ENCODE data around the gene IGSF21. TPM values are rescaled to one million over a fixed set of nuclear protein-coding genes. Genes with fewer than 3 reads are reported as not detected.

IGSF21 gene
- total and polyA plus RNA-seq, 2 of the 4 experiments (the other 2 are of a cell fraction): not detected

GRCh38 chr1:18253093-18253492 lies 145.5 kb downstream of the IGSF21 start:
- H3K4me3 ChIP-seq (ENCODE audit: insufficient read depth, low read depth, low read length): no peak overlapping the region
- in situ Hi-C loops (cut with MboI; ENCODE audit: low sequenced_read_pairs) (no loop called here), dilution Hi-C loops (cut with HindIII; ENCODE audit: low sequenced_read_pairs, unreplicated experiment) (no loop called here), intact Hi-C loops (cut with micrococcal nuclease) (no loop called here)
- H3K36me3 ChIP-seq (ENCODE audit: control insufficient read depth, insufficient read depth, low read length): no peaks in the 10 kb centered on the region
- H3K56ac ChIP-seq (ENCODE audit: extremely low read depth, insufficient read depth, low read length): no peak overlapping the region
- H2BK15ac ChIP-seq (ENCODE audit: low read depth, low read length): no peak overlapping the region
- ChIA-PET POLR2A (ENCODE audit: unreplicated experiment) (no interaction called here), CTCF (no interaction called here)
- BruUV-seq (replicated peaks): no TSS peak
- no peak overlapping the region for H4K8ac ChIP-seq (ENCODE audit: low read depth in 2 of 2, low read length in 2 of 2)
- WGBS, 2 experiments (ENCODE audit: extremely low coverage in 2 of 2, insufficient read length in 1 of 2): 21% methylated on average over 3 of the region's 4 CpGs; no CpG with 5 or more reads in 1 of the 2 experiments
- no peaks in the 10 kb centered on the region for H3K79me1 ChIP-seq (ENCODE audit: low read depth in 1 of 2, low read length in 2 of 2)
- ATAC-seq (ENCODE audit: low read depth) (no peak), DNase-seq (no peak)
- no peaks in the 10 kb centered on the region for H3K4me1 ChIP-seq (ENCODE audit: control insufficient read depth, insufficient read depth, low read length)
- H2BK120ac ChIP-seq (ENCODE audit: low read depth, low read length): no peak overlapping the region
- H2BK5ac ChIP-seq (ENCODE audit: low read depth, low read length, poor library complexity, severe bottlenecking): no peak overlapping the region
- H3K14ac ChIP-seq (replicated peaks; ENCODE audit: low read depth, low read length): no peak overlapping the region
- H2AK9ac ChIP-seq (replicated peaks; ENCODE audit: low read depth, low read length, poor library complexity): no peak overlapping the region
- H2AK5ac ChIP-seq (ENCODE audit: low read depth, low read length): no peak overlapping the region
- no peak overlapping the region for H3K18ac ChIP-seq (ENCODE audit: low read depth, low read length)
- H4K20me1 ChIP-seq (ENCODE audit: insufficient read depth, low read length): no peaks in the 10 kb centered on the region
- H3K27me3 ChIP-seq (ENCODE audit: control insufficient read depth, insufficient read depth, low read length): no peaks in the 10 kb centered on the region
- no peak overlapping the region for H2BK20ac ChIP-seq (ENCODE audit: low read depth, low read length)
- no peak overlapping the region for H4K91ac ChIP-seq (ENCODE audit: insufficient read depth, low read depth, low read length)
- TF ChIP-seq, protein P1, sequence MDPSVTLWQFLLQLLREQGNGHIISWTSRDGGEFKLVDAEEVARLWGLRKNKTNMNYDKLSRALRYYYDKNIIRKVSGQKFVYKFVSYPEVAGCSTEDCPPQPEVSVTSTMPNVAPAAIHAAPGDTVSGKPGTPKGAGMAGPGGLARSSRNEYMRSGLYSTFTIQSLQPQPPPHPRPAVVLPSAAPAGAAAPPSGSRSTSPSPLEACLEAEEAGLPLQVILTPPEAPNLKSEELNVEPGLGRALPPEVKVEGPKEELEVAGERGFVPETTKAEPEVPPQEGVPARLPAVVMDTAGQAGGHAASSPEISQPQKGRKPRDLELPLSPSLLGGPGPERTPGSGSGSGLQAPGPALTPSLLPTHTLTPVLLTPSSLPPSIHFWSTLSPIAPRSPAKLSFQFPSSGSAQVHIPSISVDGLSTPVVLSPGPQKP (IDR thresholded peaks at IDR 0.05; ENCODE audit: borderline replicate concordance, low read depth, low read length): no peak
- no peak for TF ChIP-seq MAFK (IDR thresholded peaks at IDR 0.05; ENCODE audit: low read depth, low read length)
- no peak for TF ChIP-seq USF2 (IDR thresholded peaks at IDR 0.05; ENCODE audit: low read depth, low read length)
- no peak for TF ChIP-seq SMC3 (IDR thresholded peaks at IDR 0.05; ENCODE audit: low read depth, low read length)
- no peak for TF ChIP-seq CHD1 (IDR thresholded peaks at IDR 0.05; ENCODE audit: low read depth, low read length)
- no peak for TF ChIP-seq CEBPB (IDR thresholded peaks at IDR 0.05; ENCODE audit: low read depth, low read length)
- TF ChIP-seq FOS (IDR thresholded peaks at IDR 0.05; ENCODE audit: low read depth, low read length): no peak
- TF ChIP-seq, protein P2, sequence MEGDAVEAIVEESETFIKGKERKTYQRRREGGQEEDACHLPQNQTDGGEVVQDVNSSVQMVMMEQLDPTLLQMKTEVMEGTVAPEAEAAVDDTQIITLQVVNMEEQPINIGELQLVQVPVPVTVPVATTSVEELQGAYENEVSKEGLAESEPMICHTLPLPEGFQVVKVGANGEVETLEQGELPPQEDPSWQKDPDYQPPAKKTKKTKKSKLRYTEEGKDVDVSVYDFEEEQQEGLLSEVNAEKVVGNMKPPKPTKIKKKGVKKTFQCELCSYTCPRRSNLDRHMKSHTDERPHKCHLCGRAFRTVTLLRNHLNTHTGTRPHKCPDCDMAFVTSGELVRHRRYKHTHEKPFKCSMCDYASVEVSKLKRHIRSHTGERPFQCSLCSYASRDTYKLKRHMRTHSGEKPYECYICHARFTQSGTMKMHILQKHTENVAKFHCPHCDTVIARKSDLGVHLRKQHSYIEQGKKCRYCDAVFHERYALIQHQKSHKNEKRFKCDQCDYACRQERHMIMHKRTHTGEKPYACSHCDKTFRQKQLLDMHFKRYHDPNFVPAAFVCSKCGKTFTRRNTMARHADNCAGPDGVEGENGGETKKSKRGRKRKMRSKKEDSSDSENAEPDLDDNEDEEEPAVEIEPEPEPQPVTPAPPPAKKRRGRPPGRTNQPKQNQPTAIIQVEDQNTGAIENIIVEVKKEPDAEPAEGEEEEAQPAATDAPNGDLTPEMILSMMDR (conservative IDR thresholded peaks at IDR 0.05; ENCODE audit: low read depth, low read length): no peak
- TF ChIP-seq RFX5 (IDR thresholded peaks at IDR 0.05; ENCODE audit: low read depth, low read length): no peak
- TF ChIP-seq NFE2L2 (IDR thresholded peaks at IDR 0.05; ENCODE audit: low read depth, low read length): no peak
- no peak for TF ChIP-seq RAD21 (IDR thresholded peaks at IDR 0.05; ENCODE audit: low read length)
- no peak for TF ChIP-seq MXI1 (IDR thresholded peaks at IDR 0.05; ENCODE audit: borderline replicate concordance, low read depth, low read length)
- no peak for TF ChIP-seq MAZ (IDR thresholded peaks at IDR 0.05; ENCODE audit: borderline replicate concordance, low read depth, low read length)
- no peak for TF ChIP-seq RCOR1 (IDR thresholded peaks at IDR 0.05; ENCODE audit: insufficient replicate concordance, low read length)
- TF ChIP-seq POLR2A (IDR thresholded peaks at IDR 0.05; ENCODE audit: low read depth, low read length): no peak
- TF ChIP-seq BHLHE40 (IDR thresholded peaks at IDR 0.05; ENCODE audit: low read depth, low read length): no peak
- peaks cover 18% of the 10 kb centered on the region for H3K9me3 ChIP-seq (ENCODE audit: control insufficient read depth, insufficient read depth, low read length)
- H3K4ac ChIP-seq (ENCODE audit: low read depth, low read length): no peak overlapping the region
- no peak overlapping the region for H3K9ac ChIP-seq (ENCODE audit: low read depth, low read length)
- no peak overlapping the region for H3K27ac ChIP-seq (ENCODE audit: insufficient read depth, low read length)
- no peak overlapping the region for H2AFZ ChIP-seq (replicated peaks; ENCODE audit: low read length, poor library complexity)
- no peak overlapping the region for H4K5ac ChIP-seq (ENCODE audit: low read depth, low read length)
- no peaks in the 10 kb centered on the region for H3K9me1 ChIP-seq (ENCODE audit: insufficient read depth, low read length)
- no peak overlapping the region for H3K4me2 ChIP-seq (ENCODE audit: low read depth, low read length)
- H3K23ac ChIP-seq (ENCODE audit: low read depth, low read length): no peak overlapping the region

All from IMR-90 (cell line).